Sigmoid colon (tissue), 7 donors: ENCODE results near the gene GRB10. TPM values are rescaled to one million over a fixed set of nuclear protein-coding genes. Genes with fewer than 3 reads are reported as not detected.

Experiments
- DNase-seq: peaks from one replicate; pipeline ENCODE4 v3.0.0-alpha.2; 2019
- H3K27ac ChIP-seq, 4 donors: fragments of 200-600 bp; sonication (generic); one replicate each; pipeline ENCODE4 v1.5.1; 2016 to 2019; ENCODE audit warnings: mild to moderate bottlenecking in 1 of 4
- H3K27me3 ChIP-seq, 3 donors: fragments of 200-600 bp; sonication (generic); one replicate each; pipeline ENCODE4 v1.5.1; 2019; ENCODE audit warnings: mild to moderate bottlenecking in 1 of 3
- H3K36me3 ChIP-seq, 4 donors: fragments of 200-600 bp; sonication (generic); one replicate each; pipeline ENCODE4 v1.5.1; 2016 to 2019
- H3K4me1 ChIP-seq, 4 donors: fragments of 200-600 bp; sonication (generic); one replicate each; pipeline ENCODE4 v1.5.1; 2017 to 2019
- H3K4me3 ChIP-seq, 4 donors: fragments of 200-600 bp; sonication (generic); one replicate each; pipeline ENCODE4 v1.5.1; 2017 to 2019; ENCODE audit warnings: mild to moderate bottlenecking in 2 of 4, moderate library complexity in 1 of 4
- H3K9me3 ChIP-seq, 4 donors: fragments of 200-600 bp in 3 of 4; sonication (generic) in 3 of 4; one replicate each; pipeline versions ENCODE4 v1.5.1 to v1.6.1; 2013 to 2019
- EP300 ChIP-seq, 4 donors: sonication (generic); formaldehyde crosslinking; IDR thresholded peaks; one replicate each; pipeline ENCODE4 v1.6.1; 2017; ENCODE audit warnings: antibody characterized with exemption in 4 of 4
- POLR2A ChIP-seq, 2 donors: fragments of 450-650 bp; IDR thresholded peaks; one replicate each; pipeline ENCODE4 v1.6.1; 2016; ENCODE audit warnings: antibody characterized with exemption in 2 of 2, mild to moderate bottlenecking in 2 of 2, moderate library complexity in 2 of 2
- POLR2AphosphoS5 ChIP-seq, 4 donors: sonication (generic); formaldehyde crosslinking; IDR thresholded peaks; one replicate each; pipeline ENCODE4 v1.6.1; 2017; ENCODE audit warnings: antibody characterized with exemption in 4 of 4
- WGBS, 2 donors: extraction: QIAGEN DNeasy Blood & Tissue Kit; methylation state at CpG; one replicate each; pipeline ENCODE4 v1.1.7; 2013; 5-methylcytosine and 5-hydroxymethylcytosine counted together
- intact Hi-C: fragments of 100-400 bp; cut with DNase I; formaldehyde crosslinking; loops from one replicate; pipeline ENCODE4 v1.15.1; 2023
- polyA plus RNA-seq, 3 donors: library from polyadenylated mRNA; stranded (reverse); fragments of 200-250 nt; gene quantifications; one replicate each; pipeline ENCODE4 v1.2.3, GENCODE V29; 2013
- total RNA-seq, 4 donors: library from RNA; depleted of rRNA; stranded (reverse); fragments of >200 nt; gene quantifications; one replicate each; pipeline ENCODE4 v1.1.0, GENCODE V29; 2016
- TF ChIP-seq, protein P1 (sequence below), 4 experiments: fragments of 450-650 bp in 3 of 4; fragments of 200-600 bp in 1 of 4; IDR thresholded peaks; one replicate each; pipeline ENCODE4 v1.5.1; 2016 to 2019; ENCODE audit warnings: antibody characterized with exemption in 4 of 4, mild to moderate bottlenecking in 3 of 4, moderate library complexity in 2 of 4
- donor health status: healthy with polysubstance abuse.
- donor health status: Bipolar disorder and iron deficiency.
- donor health status: healthy.

The GRB10 gene
- total and polyA plus RNA-seq, 7 donors, result 2.1 to 83.6 (median 49.2) TPM

DNA sequence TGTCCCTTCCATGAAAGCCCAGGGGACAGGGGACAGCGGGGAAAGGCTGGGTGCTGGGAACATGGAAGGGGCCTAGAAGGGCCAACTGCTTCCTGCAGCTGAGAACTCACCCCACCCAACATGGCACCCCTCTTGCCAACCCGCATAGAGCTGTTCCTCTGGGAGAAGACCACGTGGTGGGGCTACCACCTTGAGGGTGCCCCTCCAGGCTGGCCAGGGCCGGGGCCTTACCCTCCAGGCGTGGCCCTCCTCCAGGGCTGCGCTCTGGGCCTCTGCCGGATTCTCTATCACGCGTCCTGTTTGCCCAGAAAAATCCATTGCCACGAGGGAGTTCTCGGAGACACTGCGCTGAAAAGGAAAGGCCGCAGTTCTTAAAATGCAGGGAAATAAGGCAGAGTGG is 177.6 kb downstream of the GRB10 start:
- intact Hi-C loops, result no loop called here
- no peak for TF ChIP-seq POLR2A (IDR thresholded peaks at IDR 0.05)
- TF ChIP-seq EP300 (IDR thresholded peaks at IDR 0.05), result no peak
- Histone ChIP-seq H3K4me1 (peaks cover 0 to 8% (median 0%) of the 10 kb centered on the region in 4 donors), H3K9me3 (no peaks in the 10 kb centered on the region), H3K36me3 (peaks cover 13 to 62% (median 32%) of the 10 kb centered on the region in 4 donors), H3K27ac (no peak overlapping the region), H3K27me3 (no peaks in the 10 kb centered on the region), H3K4me3 (no peak overlapping the region)
- no peak for DNase-seq
- WGBS, 2 donors, result 95 to 97% methylated on average over 13 of the region's 13 CpGs

GRCh38 chr7:50603287-50603686 is 179.4 kb downstream of the GRB10 start:
- TF ChIP-seq EP300 (IDR thresholded peaks at IDR 0.05) (no peak), POLR2A (IDR thresholded peaks at IDR 0.05) (no peak), POLR2AphosphoS5 (IDR thresholded peaks at IDR 0.05) (no peak)
- TF ChIP-seq, protein P1, sequence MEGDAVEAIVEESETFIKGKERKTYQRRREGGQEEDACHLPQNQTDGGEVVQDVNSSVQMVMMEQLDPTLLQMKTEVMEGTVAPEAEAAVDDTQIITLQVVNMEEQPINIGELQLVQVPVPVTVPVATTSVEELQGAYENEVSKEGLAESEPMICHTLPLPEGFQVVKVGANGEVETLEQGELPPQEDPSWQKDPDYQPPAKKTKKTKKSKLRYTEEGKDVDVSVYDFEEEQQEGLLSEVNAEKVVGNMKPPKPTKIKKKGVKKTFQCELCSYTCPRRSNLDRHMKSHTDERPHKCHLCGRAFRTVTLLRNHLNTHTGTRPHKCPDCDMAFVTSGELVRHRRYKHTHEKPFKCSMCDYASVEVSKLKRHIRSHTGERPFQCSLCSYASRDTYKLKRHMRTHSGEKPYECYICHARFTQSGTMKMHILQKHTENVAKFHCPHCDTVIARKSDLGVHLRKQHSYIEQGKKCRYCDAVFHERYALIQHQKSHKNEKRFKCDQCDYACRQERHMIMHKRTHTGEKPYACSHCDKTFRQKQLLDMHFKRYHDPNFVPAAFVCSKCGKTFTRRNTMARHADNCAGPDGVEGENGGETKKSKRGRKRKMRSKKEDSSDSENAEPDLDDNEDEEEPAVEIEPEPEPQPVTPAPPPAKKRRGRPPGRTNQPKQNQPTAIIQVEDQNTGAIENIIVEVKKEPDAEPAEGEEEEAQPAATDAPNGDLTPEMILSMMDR (IDR thresholded peaks at IDR 0.05), result no peak
- no peak for DNase-seq
- H3K27ac ChIP-seq, result no peak overlapping the region
- no peaks in the 10 kb centered on the region for H3K27me3 ChIP-seq
- WGBS, 2 donors, result 88 to 90% methylated on average over 7 of the region's 7 CpGs
- peaks cover 0 to 8% (median 0%) of the 10 kb centered on the region in 4 donors for H3K4me1 ChIP-seq
- H3K9me3 ChIP-seq, result no peaks in the 10 kb centered on the region
- H3K4me3 ChIP-seq, result no peak overlapping the region
- peaks cover 13 to 68% (median 40%) of the 10 kb centered on the region in 4 donors for H3K36me3 ChIP-seq
- intact Hi-C loops, result no loop called here

DNA sequence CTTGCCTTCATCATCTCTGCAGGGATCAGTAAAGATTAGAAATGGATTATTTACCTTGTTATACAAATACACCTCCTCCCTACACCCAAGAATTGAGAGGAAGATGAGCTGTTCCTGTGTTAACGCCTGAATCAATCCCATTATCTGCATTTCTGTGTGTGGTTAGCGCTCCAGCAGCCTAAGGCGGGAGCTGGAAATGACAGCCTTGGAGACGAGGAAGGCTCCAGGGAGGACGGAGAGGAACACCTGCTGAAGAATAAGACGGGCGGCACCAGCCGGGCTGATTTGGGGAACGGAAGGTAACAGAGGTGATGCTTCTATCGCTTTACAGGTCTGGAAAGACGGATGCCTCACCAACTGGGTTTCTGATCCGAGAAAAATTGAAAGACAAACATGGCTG is 183.3 kb downstream of the GRB10 start:
- TF ChIP-seq POLR2A (IDR thresholded peaks at IDR 0.05) (no peak), POLR2AphosphoS5 (IDR thresholded peaks at IDR 0.05) (no peak), EP300 (IDR thresholded peaks at IDR 0.05) (no peak)
- TF ChIP-seq, protein P1 (IDR thresholded peaks at IDR 0.05), result no peak
- intact Hi-C loops, result loop anchor here (5.0 kb wide), 2 partner anchors 78 to 132 kb away; no protein-coding TSS in a partner anchor
- Histone ChIP-seq H3K9me3 (no peaks in the 10 kb centered on the region), H3K27ac (no peak overlapping the region), H3K4me3 (no peak overlapping the region), H3K27me3 (no peaks in the 10 kb centered on the region), H3K36me3 (peaks cover 8 to 62% (median 26%) of the 10 kb centered on the region in 4 donors), H3K4me1 (peaks cover 0 to 8% (median 2%) of the 10 kb centered on the region in 4 donors)
- 88 to 90% methylated on average over 12 of the region's 12 CpGs for WGBS, 2 donors
- no peak for DNase-seq

GRCh38 chr7:50598460-50599343 is 184.0 kb downstream of the GRB10 start:
- H3K36me3 ChIP-seq, result peaks cover under 1 to 61% (median 20%) of the 10 kb centered on the region in 4 donors
- H3K9me3 ChIP-seq, result no peaks in the 10 kb centered on the region
- DNase-seq, result no peak
- peaks cover 0 to 8% (median 2%) of the 10 kb centered on the region in 4 donors for H3K4me1 ChIP-seq
- no peak for TF ChIP-seq POLR2AphosphoS5 (IDR thresholded peaks at IDR 0.05)
- no peak for TF ChIP-seq POLR2A (IDR thresholded peaks at IDR 0.05)
- no peak for TF ChIP-seq EP300 (IDR thresholded peaks at IDR 0.05)
- TF ChIP-seq, protein P1 (IDR thresholded peaks at IDR 0.05), result no peak
- H3K4me3 ChIP-seq, result no peak overlapping the region
- intact Hi-C loops, result loop anchor here (5.0 kb wide), 2 partner anchors 79 to 131 kb away; no protein-coding TSS in a partner anchor
- no peaks in the 10 kb centered on the region for H3K27me3 ChIP-seq
- H3K27ac ChIP-seq, result no peak overlapping the region
- 87 to 91% methylated on average over 18 of the region's 18 CpGs for WGBS, 2 donors

DNA sequence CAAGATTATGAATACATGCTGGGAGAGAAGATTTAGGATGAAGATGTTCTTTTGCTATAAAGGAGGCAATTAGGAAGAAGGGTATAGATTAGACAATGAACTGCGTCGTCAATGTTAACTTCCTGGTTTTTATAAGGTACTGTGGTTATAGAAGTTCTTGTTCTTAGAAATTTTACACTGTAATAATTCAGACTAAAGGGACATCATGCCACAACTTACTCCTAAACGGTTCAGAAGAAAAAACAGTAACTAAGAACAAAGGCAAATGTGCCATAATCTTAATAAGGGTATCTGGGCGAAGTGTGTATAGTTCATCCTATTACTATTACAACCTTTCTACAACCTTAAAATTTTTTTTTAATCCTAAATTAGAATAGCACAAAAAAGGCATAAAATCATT is 186.2 kb downstream of the GRB10 start:
- Histone ChIP-seq H3K4me1 (peaks cover 0 to 8% (median 2%) of the 10 kb centered on the region in 4 donors), H3K27ac (no peak overlapping the region), H3K36me3 (peaks cover 0 to 72% (median 24%) of the 10 kb centered on the region in 4 donors), H3K4me3 (no peak overlapping the region), H3K9me3 (no peaks in the 10 kb centered on the region), H3K27me3 (no peaks in the 10 kb centered on the region)
- DNase-seq, result no peak
- intact Hi-C loops, result loop anchor here (5.0 kb wide), 2 partner anchors 81 to 129 kb away; no protein-coding TSS in a partner anchor
- TF ChIP-seq POLR2A (IDR thresholded peaks at IDR 0.05) (no peak), EP300 (IDR thresholded peaks at IDR 0.05) (no peak), POLR2AphosphoS5 (IDR thresholded peaks at IDR 0.05) (no peak)
- TF ChIP-seq, protein P1 (IDR thresholded peaks at IDR 0.05), result no peak
- 79 to 83% methylated on average over 4 of the region's 4 CpGs for WGBS, 2 donors
